GM15510 (cell line): Measurements from ENCODE around the gene MTRR.

Experiments used
- POLR2A ChIP-seq: IDR thresholded peaks from 3 replicates; pipeline ENCODE4 v1.6.1; 2011; ENCODE audit warnings: borderline replicate concordance; ENCODE audit not compliant: insufficient read length; ENCODE audit errors: extremely low read depth

The MTRR gene

GRCh38 chr5:7902666-7903625 is 34.0 kb downstream of the MTRR start:
- no peak for TF ChIP-seq POLR2A

DNA sequence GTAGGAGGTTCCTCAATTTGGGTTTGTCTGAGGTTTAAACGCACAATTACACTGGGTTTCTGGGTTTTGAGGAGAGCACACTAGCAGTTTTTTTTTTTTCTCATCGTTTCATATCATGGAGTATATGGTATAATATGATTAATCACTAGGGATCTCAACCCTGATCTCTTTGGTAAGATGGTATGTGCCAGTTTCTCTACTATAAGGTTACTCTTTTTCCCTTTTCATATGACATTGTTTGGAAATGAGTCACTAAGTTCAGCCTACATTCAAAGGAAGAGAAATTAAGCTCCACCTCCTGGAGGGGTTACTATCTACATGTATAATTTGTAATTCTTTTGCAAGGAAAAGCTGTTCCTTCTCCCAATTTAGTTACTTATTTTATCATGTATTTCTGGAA is 35.2 kb downstream of the MTRR start:
- no peak for TF ChIP-seq POLR2A

DNA sequence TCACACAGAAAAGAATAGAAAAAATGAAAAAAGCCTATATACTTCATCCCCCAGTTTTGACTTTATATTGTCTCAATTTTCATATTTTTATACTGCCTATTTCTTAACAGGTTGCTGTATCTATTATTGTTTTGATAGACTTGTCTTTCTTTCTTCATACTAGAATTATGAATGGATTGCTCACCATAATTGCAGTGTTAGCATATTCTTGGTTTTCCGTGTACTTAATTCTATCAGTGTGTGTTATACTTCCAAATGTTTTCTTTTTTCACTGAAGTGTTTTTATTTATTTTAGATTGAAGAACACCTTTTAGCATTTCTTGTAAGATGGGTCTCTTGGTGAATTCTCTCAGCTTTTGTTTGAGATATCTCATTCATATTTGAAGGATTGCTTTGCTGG is 38.7 kb downstream of the MTRR start:
- no peak for TF ChIP-seq POLR2A

DNA sequence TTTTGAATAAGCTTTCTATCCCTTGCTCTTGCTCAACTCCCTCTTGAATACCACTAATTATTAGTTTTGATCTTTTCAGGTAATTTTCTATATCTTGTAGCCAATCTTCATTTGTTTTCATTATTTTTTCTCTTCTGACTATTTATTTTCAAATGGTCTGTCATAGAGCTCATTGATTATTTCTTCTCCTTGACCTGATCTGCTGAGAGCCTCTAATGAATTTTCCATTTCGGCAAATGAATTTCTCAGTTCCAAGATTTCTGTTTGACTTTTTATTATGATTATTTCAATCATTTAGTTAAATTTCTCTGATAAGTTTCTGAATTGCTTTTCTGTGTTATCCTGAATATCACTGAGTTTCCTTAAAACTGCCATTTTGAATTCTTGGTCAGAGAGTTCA is 39.4 kb downstream of the MTRR start:
- no peak for TF ChIP-seq POLR2A

GRCh38 chr5:7910738-7911428 is 41.9 kb downstream of the MTRR start:
- no peak for TF ChIP-seq POLR2A

DNA sequence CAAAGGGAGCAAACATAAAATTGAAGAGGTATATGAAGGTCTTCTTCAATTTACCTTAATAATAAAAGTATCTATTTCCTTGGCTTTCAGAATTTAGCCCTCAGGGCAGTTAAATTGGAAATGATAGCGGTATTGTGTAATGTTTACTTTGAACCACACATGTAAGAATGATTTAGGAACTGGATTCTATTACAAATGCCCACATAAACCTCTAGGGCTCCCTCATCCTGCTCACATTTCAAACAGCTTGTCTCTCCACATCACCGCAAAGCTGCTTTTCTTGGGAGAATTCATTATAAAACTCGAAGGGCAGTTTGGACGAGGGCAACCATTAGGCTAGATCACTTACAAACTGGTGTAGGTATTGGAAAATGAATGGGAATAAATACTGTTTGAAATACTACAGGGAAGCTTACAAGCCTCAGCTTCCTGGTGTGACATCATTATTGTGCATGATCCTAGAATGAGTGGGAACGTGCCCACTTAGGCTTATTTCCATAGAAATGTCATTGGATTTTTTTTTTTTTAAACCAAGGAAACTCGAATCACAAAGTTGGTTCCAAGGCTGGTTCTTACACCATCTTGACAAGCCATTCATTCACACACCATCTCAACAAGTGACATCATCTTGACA is 47.3 kb downstream of the MTRR start:
- TF ChIP-seq POLR2A: no peak

DNA sequence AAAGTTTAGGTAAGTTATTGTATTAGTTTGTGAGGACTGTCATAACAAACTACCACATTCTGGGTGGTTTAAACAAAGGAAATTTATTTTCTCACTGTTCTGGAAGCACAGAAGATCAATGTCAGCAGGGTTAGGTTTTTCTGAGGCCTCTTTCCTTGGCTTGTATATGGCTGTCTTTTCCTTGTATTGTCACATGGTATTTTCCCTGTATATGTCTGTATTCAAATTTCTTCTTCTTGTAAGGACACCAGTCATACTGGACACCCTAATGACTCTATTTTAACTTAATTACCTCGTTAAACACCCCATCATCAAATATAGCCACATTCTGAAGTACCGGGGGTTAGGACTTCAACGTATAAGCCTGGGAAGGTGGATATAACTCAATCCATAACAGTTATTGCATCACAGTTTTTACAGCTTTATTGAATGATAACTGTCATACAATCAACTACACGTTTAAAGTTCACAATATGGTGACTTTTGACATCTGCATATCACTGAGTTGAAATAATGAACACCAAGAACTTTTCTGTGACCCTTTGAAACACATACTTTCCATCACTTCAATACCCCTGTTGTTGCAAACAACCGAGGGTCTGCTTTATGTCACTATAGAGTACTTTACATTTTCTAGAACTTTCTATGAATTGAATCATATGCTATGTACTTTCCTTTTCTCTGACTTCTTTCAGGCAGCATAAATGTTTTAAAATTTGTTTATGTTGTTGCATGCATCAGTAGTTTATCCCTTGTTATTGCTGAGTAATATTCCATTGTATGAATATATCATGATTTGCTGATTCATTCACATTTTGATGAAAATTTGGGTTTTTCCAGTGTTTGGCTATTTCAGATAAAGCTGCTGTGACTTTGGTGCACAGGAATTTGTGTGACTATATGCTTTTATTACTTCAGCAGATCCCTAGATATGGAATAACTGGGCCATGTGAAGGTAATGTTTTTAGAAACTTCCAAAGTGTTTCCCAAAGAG is 48.5 kb downstream of the MTRR start:
- TF ChIP-seq POLR2A: no peak

- TF ChIP-seq POLR2A: no peak
Observed at GRCh38 chr5:7925961-7926695, 57.2 kb downstream of the MTRR start.

DNA sequence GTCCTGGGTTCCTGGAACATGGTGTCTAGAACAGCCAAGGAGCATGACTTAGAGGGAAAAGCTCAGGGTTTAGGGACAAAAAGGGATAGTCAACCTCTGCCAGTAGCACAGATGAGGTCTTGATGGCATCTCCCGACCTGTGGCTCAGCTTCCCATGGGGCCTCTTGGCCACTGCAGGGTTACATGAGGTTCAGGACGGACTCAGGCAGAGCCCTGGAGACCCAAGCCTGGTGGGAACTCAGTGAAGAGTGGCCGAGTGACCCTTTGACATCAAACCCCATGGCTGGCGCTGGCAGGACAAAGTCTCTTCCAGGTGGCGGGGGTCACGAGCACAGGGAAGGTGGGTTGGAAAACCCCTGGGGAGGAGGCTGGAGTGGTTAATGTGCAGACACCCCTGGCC is 57.8 kb downstream of the MTRR start:
- TF ChIP-seq POLR2A: no peak

DNA sequence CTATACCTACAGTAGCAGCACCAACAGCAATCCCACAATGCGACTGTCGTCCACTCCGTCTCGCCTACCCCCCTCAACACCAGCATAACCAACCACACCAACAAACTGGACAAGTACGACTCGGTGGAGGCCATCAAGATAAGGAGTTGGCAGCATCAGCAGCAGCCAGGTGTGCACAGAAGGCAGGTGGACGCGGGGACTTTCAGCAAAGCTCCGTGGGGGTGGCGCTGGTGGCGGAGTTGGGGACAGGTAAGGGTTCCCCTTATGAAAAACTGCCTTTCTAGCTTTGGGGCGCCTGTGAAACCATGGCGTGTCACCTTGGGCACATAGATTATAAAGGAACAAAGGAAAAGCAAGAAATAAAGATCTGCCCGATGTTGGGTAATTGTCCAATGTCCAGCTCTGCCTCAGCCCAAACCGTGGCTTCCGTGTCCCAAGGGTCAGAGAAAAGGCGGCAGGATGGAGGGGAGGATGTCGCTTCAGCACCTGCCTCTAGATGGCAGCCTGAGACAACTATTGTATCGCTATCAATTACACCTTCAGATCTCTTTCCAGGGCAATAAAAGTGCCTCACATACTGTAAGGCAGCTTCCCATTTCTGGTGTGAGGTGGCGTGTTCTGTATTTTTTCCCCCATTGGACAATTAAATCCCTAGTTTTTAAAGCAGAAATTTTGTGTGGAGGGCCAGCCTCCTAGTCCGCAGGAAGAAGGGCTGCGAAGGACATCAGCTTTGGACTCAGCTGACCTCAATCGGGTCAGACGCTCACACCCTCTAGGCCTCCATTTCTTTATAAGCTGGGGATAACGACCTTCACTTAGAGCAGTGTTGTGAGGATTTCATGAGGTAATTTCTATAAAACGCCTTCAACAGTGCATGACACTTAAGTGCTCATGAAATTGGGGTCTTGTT is 58.8 kb downstream of the MTRR start:
- TF ChIP-seq POLR2A: no peak

GRCh38 chr5:7930011-7930410 is 61.1 kb downstream of the MTRR start:
- TF ChIP-seq POLR2A: no peak

GRCh38 chr5:7941692-7942091 is 72.7 kb downstream of the MTRR start:
- TF ChIP-seq POLR2A: no peak

DNA sequence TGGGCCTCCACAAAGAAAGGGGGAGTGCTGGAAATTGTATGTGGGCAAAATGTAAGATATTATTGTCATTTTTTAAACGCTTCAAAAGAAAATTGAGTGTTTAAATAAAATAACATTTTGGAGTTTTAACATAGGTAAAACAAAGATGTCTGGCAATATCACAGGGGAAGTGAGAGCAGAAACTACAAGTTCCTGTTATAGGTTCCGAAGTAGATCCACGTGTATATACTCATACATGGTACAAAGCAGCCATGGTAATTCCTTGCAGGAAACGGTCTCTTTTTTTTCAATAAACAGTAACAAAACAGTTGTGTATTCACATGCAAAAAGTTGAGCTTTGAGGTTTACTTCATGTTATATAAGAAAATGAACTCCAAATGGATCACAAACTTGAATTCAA is 78.4 kb downstream of the MTRR start:
- no peak for TF ChIP-seq POLR2A
